ENCODE data around the gene CDKAL1. TPM values are rescaled to one million over a fixed set of nuclear protein-coding genes. Genes with fewer than 3 reads are reported as not detected.

The CDKAL1 gene
- total RNA-seq, 1 donor from 2014 or later, result 34.3 TPM

GRCh38 chr6:20870493-20870892, 336.2 kb downstream of the CDKAL1 start:
- H3K27me3 Mint-ChIP-seq, result no peaks in the 10 kb centered on the region
- H3K27ac Mint-ChIP-seq, result no peak overlapping the region
- no peak for DNase-seq (ENCODE audit: low spot score, unreplicated experiment)
- no peak overlapping the region for H3K4me3 Mint-ChIP-seq (ENCODE audit: low read depth)
- H3K36me3 Mint-ChIP-seq (ENCODE audit: insufficient read depth), result peaks cover 3% of the 10 kb centered on the region
- H3K9me3 Mint-ChIP-seq (ENCODE audit: low read depth), result peaks cover 4% of the 10 kb centered on the region
- TF ChIP-seq, protein P1, sequence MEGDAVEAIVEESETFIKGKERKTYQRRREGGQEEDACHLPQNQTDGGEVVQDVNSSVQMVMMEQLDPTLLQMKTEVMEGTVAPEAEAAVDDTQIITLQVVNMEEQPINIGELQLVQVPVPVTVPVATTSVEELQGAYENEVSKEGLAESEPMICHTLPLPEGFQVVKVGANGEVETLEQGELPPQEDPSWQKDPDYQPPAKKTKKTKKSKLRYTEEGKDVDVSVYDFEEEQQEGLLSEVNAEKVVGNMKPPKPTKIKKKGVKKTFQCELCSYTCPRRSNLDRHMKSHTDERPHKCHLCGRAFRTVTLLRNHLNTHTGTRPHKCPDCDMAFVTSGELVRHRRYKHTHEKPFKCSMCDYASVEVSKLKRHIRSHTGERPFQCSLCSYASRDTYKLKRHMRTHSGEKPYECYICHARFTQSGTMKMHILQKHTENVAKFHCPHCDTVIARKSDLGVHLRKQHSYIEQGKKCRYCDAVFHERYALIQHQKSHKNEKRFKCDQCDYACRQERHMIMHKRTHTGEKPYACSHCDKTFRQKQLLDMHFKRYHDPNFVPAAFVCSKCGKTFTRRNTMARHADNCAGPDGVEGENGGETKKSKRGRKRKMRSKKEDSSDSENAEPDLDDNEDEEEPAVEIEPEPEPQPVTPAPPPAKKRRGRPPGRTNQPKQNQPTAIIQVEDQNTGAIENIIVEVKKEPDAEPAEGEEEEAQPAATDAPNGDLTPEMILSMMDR (IDR thresholded peaks at IDR 0.05; ENCODE audit: unreplicated experiment), result no peak
- peaks cover 62% of the 10 kb centered on the region for H3K4me1 Mint-ChIP-seq (ENCODE audit: low read depth)

GRCh38 chr6:20873425-20874190, 339.4 kb downstream of the CDKAL1 start:
- peak overlapping the region; percentile 43 for H3K4me3 Mint-ChIP-seq (ENCODE audit: low read depth)

DNA sequence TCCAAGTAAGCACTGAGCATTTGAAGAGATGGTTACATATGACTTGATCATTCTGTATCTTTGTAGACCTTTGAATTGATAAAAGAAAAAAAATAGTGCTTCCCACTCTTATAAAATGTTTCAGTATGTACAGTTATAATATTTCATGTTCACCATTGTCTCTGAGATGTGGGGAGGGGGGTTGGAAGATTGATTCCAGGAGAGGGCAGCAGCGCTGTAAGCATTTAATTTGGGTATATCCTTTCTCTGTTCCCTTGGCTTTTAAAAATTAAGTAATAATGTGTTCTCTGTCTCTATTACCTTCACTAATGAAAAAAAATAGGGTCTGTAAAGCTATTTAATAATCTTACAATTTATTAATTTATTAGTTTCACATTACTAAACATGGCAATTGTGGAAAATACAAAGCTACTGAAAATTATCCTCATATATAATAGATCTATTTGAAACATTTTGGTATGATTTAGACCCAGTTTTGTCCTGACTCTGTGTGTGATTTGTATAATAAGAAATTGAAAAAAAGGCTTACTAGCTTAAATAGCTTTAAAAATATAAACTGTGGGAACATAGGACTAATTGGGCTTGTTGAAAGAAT, 341.2 kb downstream of the CDKAL1 start:
- peaks cover 4% of the 10 kb centered on the region for H3K9me3 Mint-ChIP-seq (ENCODE audit: low read depth)
- H3K36me3 Mint-ChIP-seq (ENCODE audit: insufficient read depth), result peaks cover 3% of the 10 kb centered on the region
- DNase-seq (ENCODE audit: low spot score, unreplicated experiment), result no peak
- peak overlapping the region; percentile 82 for H3K27ac Mint-ChIP-seq
- no peak overlapping the region for H3K4me3 Mint-ChIP-seq (ENCODE audit: low read depth)
- H3K27me3 Mint-ChIP-seq, result no peaks in the 10 kb centered on the region
- TF ChIP-seq, protein P1 (IDR thresholded peaks at IDR 0.05; ENCODE audit: unreplicated experiment), result peak; percentile 31
- H3K4me1 Mint-ChIP-seq (ENCODE audit: low read depth), result peaks cover 63% of the 10 kb centered on the region

More at GRCh38 chr6:20873425-20874190, 339.4 kb downstream of the CDKAL1 start:
- Mint-ChIP-seq H3K27ac (peak overlapping the region; percentile 89), H3K9me3 (ENCODE audit: low read depth) (peaks cover 4% of the 10 kb centered on the region), H3K4me1 (ENCODE audit: low read depth) (peaks cover 61% of the 10 kb centered on the region), H3K27me3 (no peaks in the 10 kb centered on the region), H3K36me3 (ENCODE audit: insufficient read depth) (peaks cover 3% of the 10 kb centered on the region)
- no peak for DNase-seq (ENCODE audit: low spot score, unreplicated experiment)
- TF ChIP-seq, protein P1 (IDR thresholded peaks at IDR 0.05; ENCODE audit: unreplicated experiment), result peak; percentile 44

- peaks cover 63% of the 10 kb centered on the region for H3K4me1 Mint-ChIP-seq (ENCODE audit: low read depth)
- no peaks in the 10 kb centered on the region for H3K27me3 Mint-ChIP-seq
- no peak for DNase-seq (ENCODE audit: low spot score, unreplicated experiment)
- no peak overlapping the region for H3K4me3 Mint-ChIP-seq (ENCODE audit: low read depth)
- H3K9me3 Mint-ChIP-seq (ENCODE audit: low read depth), result peaks cover 4% of the 10 kb centered on the region
- peak overlapping the region; percentile 43 for H3K27ac Mint-ChIP-seq
- TF ChIP-seq, protein P1 (IDR thresholded peaks at IDR 0.05; ENCODE audit: unreplicated experiment), result no peak
- H3K36me3 Mint-ChIP-seq (ENCODE audit: insufficient read depth), result peaks cover 3% of the 10 kb centered on the region
Measured at GRCh38 chr6:20876036-20876435, 341.8 kb downstream of the CDKAL1 start.

GRCh38 chr6:20876561-20876960, 342.3 kb downstream of the CDKAL1 start:
- Mint-ChIP-seq H3K27ac (peak overlapping the region; percentile 95), H3K9me3 (ENCODE audit: low read depth) (peaks cover 4% of the 10 kb centered on the region), H3K27me3 (no peaks in the 10 kb centered on the region), H3K4me3 (ENCODE audit: low read depth) (no peak overlapping the region), H3K36me3 (ENCODE audit: insufficient read depth) (peaks cover 3% of the 10 kb centered on the region), H3K4me1 (ENCODE audit: low read depth) (peaks cover 68% of the 10 kb centered on the region)
- DNase-seq (ENCODE audit: low spot score, unreplicated experiment), result no peak
- TF ChIP-seq, protein P1 (IDR thresholded peaks at IDR 0.05; ENCODE audit: unreplicated experiment), result no peak

All from progenitor cell of endocrine pancreas (in vitro differentiated cells).